IMR-90 (cell line): ENCODE data around the gene MSN. TPM values are rescaled to one million over a fixed set of nuclear protein-coding genes. Genes with fewer than 3 reads are reported as not detected.
A peak's percentile ranks its signal among the peaks of the same experiment; 100 is the strongest.

Experiments
- ATAC-seq: fragments of 200-7000 bp; cut with Tn5 transposase; 2 replicates; pipeline ENCODE4 v1.9.1; 2020; ENCODE audit warnings: low read depth, mild to moderate bottlenecking, moderate library complexity
- BruUV-seq: library from RNA; stranded (reverse); fragments of 400-500 nt; replicated peaks from 2 replicates; lab custom pipeline; 2021; lab: Mats Ljungman, UMichigan
- CTCF ChIA-PET: fragments of 300-600 bp; formaldehyde crosslinking; extraction: SDS; loops from one replicate; lab custom pipeline; 2021; ENCODE audit warnings: antibody characterized with exemption; lab: Yijun Ruan, JAX
- POLR2A ChIA-PET: fragments of 300-600 bp; sonication (Branson Sonifier 250); formaldehyde crosslinking; loops from one replicate; lab custom pipeline; 2022; ENCODE audit warnings: antibody characterized with exemption; ENCODE audit not compliant: unreplicated experiment; lab: Charles Lee
- DNase-seq: peaks from one replicate; pipeline ENCODE4 v3.0.0; 2013
- H2AFZ ChIP-seq: replicated peaks from 2 replicates; pipeline ENCODE3; 2013; ENCODE audit warnings: low read length, mild to moderate bottlenecking; ENCODE audit not compliant: poor library complexity
- H2AK5ac ChIP-seq: 2 replicates; pipeline ENCODE4 v1.6.1; 2013; ENCODE audit warnings: low read depth, low read length, inconsistent platforms
- H2AK9ac ChIP-seq: replicated peaks from 2 replicates; pipeline ENCODE3; 2013; ENCODE audit warnings: mild to moderate bottlenecking, low read depth, low read length, moderate library complexity; ENCODE audit not compliant: poor library complexity
- H2BK120ac ChIP-seq: 2 replicates; pipeline ENCODE4 v1.6.1; 2013; ENCODE audit warnings: low read depth, low read length, inconsistent platforms
- H2BK15ac ChIP-seq: 3 replicates; pipeline ENCODE4 v1.6.1; 2013; ENCODE audit warnings: low read depth, low read length, inconsistent platforms
- H2BK20ac ChIP-seq: 2 replicates; pipeline ENCODE4 v1.6.1; 2013; ENCODE audit warnings: low read depth, mild to moderate bottlenecking, inconsistent platforms, low read length, moderate library complexity
- H2BK5ac ChIP-seq: 2 replicates; pipeline ENCODE4 v1.6.1; 2013; ENCODE audit warnings: mild to moderate bottlenecking, low read depth, low read length, inconsistent platforms; ENCODE audit not compliant: poor library complexity, severe bottlenecking
- H3K14ac ChIP-seq: replicated peaks from 2 replicates; pipeline ENCODE4 v1.6.1; 2013; ENCODE audit warnings: low read depth, low read length, inconsistent platforms
- H3K18ac ChIP-seq: 2 replicates; pipeline ENCODE4 v1.6.1; 2013; ENCODE audit warnings: low read depth, low read length, control low read depth
- H3K23ac ChIP-seq: 2 replicates; pipeline ENCODE4 v1.6.1; 2013; ENCODE audit warnings: low read depth, low read length, inconsistent platforms
- H3K27ac ChIP-seq: 2 replicates; pipeline ENCODE4 v1.5.1; 2013; ENCODE audit warnings: mild to moderate bottlenecking, control low read depth, low read length; ENCODE audit not compliant: insufficient read depth
- H3K27me3 ChIP-seq: 2 replicates; pipeline ENCODE4 v1.6.1; 2013; ENCODE audit warnings: low read length; ENCODE audit not compliant: control insufficient read depth, insufficient read depth
- H3K36me3 ChIP-seq: 2 replicates; pipeline ENCODE4 v1.6.1; 2013; ENCODE audit warnings: low read length, mixed read lengths; ENCODE audit not compliant: control insufficient read depth, insufficient read depth
- H3K4ac ChIP-seq: 2 replicates; pipeline ENCODE4 v1.6.1; 2013; ENCODE audit warnings: low read depth, low read length, inconsistent platforms
- H3K4me1 ChIP-seq: 2 replicates; pipeline ENCODE4 v1.6.1; 2013; ENCODE audit warnings: low read length, mixed read lengths; ENCODE audit not compliant: control insufficient read depth, insufficient read depth
- H3K4me2 ChIP-seq: 2 replicates; pipeline ENCODE4 v1.6.1; 2013; ENCODE audit warnings: low read depth, mild to moderate bottlenecking, control low read depth, low read length, moderate library complexity
- H3K4me3 ChIP-seq: 2 replicates; pipeline ENCODE4 v1.5.1; 2013; ENCODE audit warnings: low read depth, mild to moderate bottlenecking, control low read depth, low read length, moderate library complexity; ENCODE audit not compliant: insufficient read depth
- H3K56ac ChIP-seq: 2 replicates; pipeline ENCODE4 v1.6.1; 2013; ENCODE audit warnings: low read length, inconsistent platforms; ENCODE audit not compliant: insufficient read depth; ENCODE audit errors: extremely low read depth
- H3K79me1 ChIP-seq, 2 experiments: 2 replicates each; pipeline ENCODE4 v1.6.1; 2013; ENCODE audit warnings: low read length in 2 of 2, inconsistent platforms in 1 of 2, low read depth in 1 of 2
- H3K9ac ChIP-seq: 2 replicates; pipeline ENCODE4 v1.6.1; 2013; ENCODE audit warnings: low read depth, low read length, control low read depth
- H3K9me1 ChIP-seq: 2 replicates; pipeline ENCODE4 v1.6.1; 2013; ENCODE audit warnings: low read length, inconsistent platforms; ENCODE audit not compliant: insufficient read depth
- H3K9me3 ChIP-seq: 2 replicates; pipeline ENCODE4 v1.6.1; 2013; ENCODE audit warnings: low read length; ENCODE audit not compliant: control insufficient read depth, insufficient read depth
- H4K20me1 ChIP-seq: 2 replicates; pipeline ENCODE4 v1.6.1; 2013; ENCODE audit warnings: low read length, inconsistent platforms; ENCODE audit not compliant: insufficient read depth
- H4K5ac ChIP-seq: 2 replicates; pipeline ENCODE4 v1.6.1; 2013; ENCODE audit warnings: mild to moderate bottlenecking, low read depth, low read length, control low read depth
- H4K8ac ChIP-seq, 2 experiments: 2 replicates each; pipeline ENCODE4 v1.6.1; 2013; ENCODE audit warnings: low read depth in 2 of 2, low read length in 2 of 2, control low read depth in 1 of 2, inconsistent platforms in 1 of 2
- H4K91ac ChIP-seq: 2 replicates; pipeline ENCODE4 v1.6.1; 2013; ENCODE audit warnings: low read depth, low read length, inconsistent platforms; ENCODE audit not compliant: insufficient read depth
- CEBPB ChIP-seq: IDR thresholded peaks from 2 replicates; pipeline ENCODE4 v1.6.1; 2012; ENCODE audit warnings: low read depth, low read length, improper control_type of control experiment
- ELK1 ChIP-seq: fragments of 150-350 bp; IDR thresholded peaks from 2 replicates; pipeline ENCODE4 v1.6.1; 2016; ENCODE audit warnings: low read depth, mild to moderate bottlenecking, low read length, moderate library complexity, borderline replicate concordance
- WGBS, 2 experiments: methylation state at CpG; one replicate each; pipeline versions ENCODE4 v1.1.5 to v1.1.7; 2013; ENCODE audit warnings: missing lambda C conversion rate in 2 of 2; ENCODE audit not compliant: insufficient read length in 1 of 2; ENCODE audit errors: extremely low coverage in 2 of 2; 5-methylcytosine and 5-hydroxymethylcytosine counted together
- dilution Hi-C: fragments of 300-500 bp; cut with HindIII; formaldehyde crosslinking; loops from one replicate; pipeline ENCODE4 v1.14.3; 2018; ENCODE audit warnings: low sequenced_read_pairs; ENCODE audit not compliant: unreplicated experiment
- in situ Hi-C: fragments of 300-500 bp; cut with MboI; formaldehyde crosslinking; loops from 3 replicates; pipeline ENCODE4 v1.14.3; 2019; ENCODE audit warnings: low sequenced_read_pairs, inconsistent platforms, mixed read lengths
- intact Hi-C: fragments of 100-400 bp; cut with micrococcal nuclease; formaldehyde crosslinking; loops from 2 replicates; pipeline ENCODE4 v1.10.0; 2022
- polyA plus RNA-seq, 3 experiments: library from polyadenylated mRNA; depleted of rRNA; stranded (reverse); fragments of >200 nt; gene quantifications; 2 replicates each; pipeline ENCODE4 v1.2.3, GENCODE V29; 2012; ENCODE audit warnings: low replicate concordance in 1 of 3
- total RNA-seq: library from RNA; depleted of rRNA; stranded (reverse); fragments of >200 nt; gene quantifications from 2 replicates; pipeline ENCODE4 v1.2.3, GENCODE V29; 2012

MSN gene
- total and polyA plus RNA-seq, 2 of the 4 experiments (the other 2 are of a cell fraction), result 422 to 619 TPM

GRCh38 chrX:65679071-65679540 lies 11.7 kb downstream of the MSN start:
- 0 out of 2 replicates have a peak overlapping the region, but pooled peaks have one; percentile 35 for H3K56ac ChIP-seq
- H3K4ac ChIP-seq, result peak overlapping the region; percentile 91
- intact Hi-C loops (no loop called here), dilution Hi-C loops (no loop called here), in situ Hi-C loops (no loop called here)
- peak overlapping the region; percentile 56; the same call in 1 of the 2 replicates for H3K18ac ChIP-seq
- CTCF ChIA-PET, result no interaction called here
- peak overlapping the region; percentile 80 for H2AK9ac ChIP-seq
- H3K23ac ChIP-seq, result no peak overlapping the region; the same call in 1 of the 2 replicates
- H3K4me3 ChIP-seq, result no peak overlapping the region
- H3K14ac ChIP-seq, result peak overlapping the region; percentile 63; the same call in 1 of the 2 replicates
- peak overlapping the region; percentile 88 for H2BK120ac ChIP-seq
- DNase-seq, result peak; percentile 72
- H3K79me1 ChIP-seq, result 0 out of 4 replicates have a peak, but pooled peaks cover 0 to 5% of the 10 kb centered on the region in 2 experiments
- H2AFZ ChIP-seq, result no peak overlapping the region
- H3K9me3 ChIP-seq, result no peaks in the 10 kb centered on the region
- peak; percentile 71 for TF ChIP-seq CEBPB
- TF ChIP-seq ELK1, result no peak
- peaks cover 54% of the 10 kb centered on the region for H4K20me1 ChIP-seq
- no peak for ATAC-seq
- no peak overlapping the region for H3K9ac ChIP-seq
- H3K27me3 ChIP-seq, result no peaks in the 10 kb centered on the region
- WGBS, 2 experiments, result no CpG with 5 or more reads among the region's 1 CpG
- H4K8ac ChIP-seq, result peak overlapping the region; percentile 85 to 96; a peak in 3 of 4 replicates
- peak overlapping the region; percentile 91 for H2BK5ac ChIP-seq
- no TSS peak for BruUV-seq
- peaks cover 12% of the 10 kb centered on the region for H3K4me1 ChIP-seq
- no peak overlapping the region for H4K5ac ChIP-seq
- peaks cover 3% of the 10 kb centered on the region; the same call in 1 of the 2 replicates for H3K9me1 ChIP-seq
- peak overlapping the region; percentile 47 for H2AK5ac ChIP-seq
- H3K4me2 ChIP-seq, result peak overlapping the region; percentile 16; the same call in 1 of the 2 replicates
- peak overlapping the region; percentile 9; the same call in 1 of the 2 replicates for H2BK20ac ChIP-seq
- H4K91ac ChIP-seq, result peak overlapping the region; percentile 91
- H3K36me3 ChIP-seq, result peaks cover 5% of the 10 kb centered on the region
- POLR2A ChIA-PET, result no interaction called here
- peak overlapping the region; percentile 57 for H3K27ac ChIP-seq
- peak overlapping the region; percentile 25; the same call in 1 of the 3 replicates for H2BK15ac ChIP-seq
